GM12878 (cell line): ENCODE measurements around the gene SRCIN1. TPM values are rescaled to one million over a fixed set of nuclear protein-coding genes. Genes with fewer than 3 reads are reported as not detected.

Source experiments
- CBFB ChIP-seq: IDR thresholded peaks from 2 replicates; pipeline ENCODE4 v1.6.1; 2016; ENCODE audit warnings: antibody characterized with exemption, low read depth
- ESRRA ChIP-seq: IDR thresholded peaks from 2 replicates; pipeline ENCODE4 v1.6.1; 2012; ENCODE audit warnings: mild to moderate bottlenecking, low read length, improper control_type of control experiment
- IKZF2 ChIP-seq, 2 experiments: fragments of 450-650 bp; IDR thresholded peaks; 2 replicates each; pipeline ENCODE4 v1.6.1; 2017; ENCODE audit warnings: mild to moderate bottlenecking in 2 of 2, moderate library complexity in 2 of 2
- KLF5 ChIP-seq: fragments of 450-650 bp; IDR thresholded peaks from 2 replicates; pipeline ENCODE4 v1.6.1; 2014; ENCODE audit warnings: mild to moderate bottlenecking; ENCODE audit not compliant: partially characterized antibody
- LARP7 ChIP-seq: fragments of 450-650 bp; IDR thresholded peaks from 2 replicates; pipeline ENCODE4 v1.6.1; 2017; ENCODE audit warnings: mild to moderate bottlenecking
- MTA3 ChIP-seq: IDR thresholded peaks from 2 replicates; pipeline ENCODE4 v1.6.1; 2012; ENCODE audit warnings: low read length, inconsistent platforms, borderline replicate concordance
- MYB ChIP-seq: fragments of 150-350 bp; IDR thresholded peaks from 2 replicates; pipeline ENCODE4 v1.6.1; 2014; ENCODE audit warnings: mild to moderate bottlenecking, low read depth, low read length, borderline replicate concordance
- RB1 ChIP-seq: fragments of 450-650 bp; formaldehyde crosslinking; IDR thresholded peaks from 2 replicates; pipeline ENCODE4 v1.6.1; 2017; ENCODE audit warnings: mild to moderate bottlenecking, borderline replicate concordance
- SREBF2 ChIP-seq: IDR thresholded peaks from 2 replicates; pipeline ENCODE4 v1.6.1; 2012; ENCODE audit warnings: mild to moderate bottlenecking, low read length
- ZNF207 ChIP-seq: fragments of 450-650 bp; IDR thresholded peaks from 2 replicates; pipeline ENCODE4 v1.6.1; 2014; ENCODE audit warnings: antibody characterized with exemption, mild to moderate bottlenecking, borderline replicate concordance
- ZNF622 ChIP-seq: fragments of 450-650 bp; IDR thresholded peaks from 2 replicates; pipeline ENCODE4 v1.6.1; 2017; ENCODE audit warnings: mild to moderate bottlenecking, inconsistent platforms
- ZZZ3 ChIP-seq: IDR thresholded peaks from 2 replicates; pipeline ENCODE4 v1.6.1; 2011; ENCODE audit warnings: low read depth; ENCODE audit not compliant: control insufficient read depth, insufficient read length
- polyA plus RNA-seq, 11 experiments: library from polyadenylated mRNA; depleted of rRNA in 4 of 11; unstranded in 6 of 11; stranded (reverse) in 5 of 11; fragments of >200 nt; fragmentation: Nextera tagmentation in 4 of 11; fragmentation: Illumina TruSeq in 1 of 11; extraction: Ambion mirVana in 4 of 11; extraction: Trizol in 1 of 11; gene quantifications; 1 replicate in 1 of 11; 2 replicates in 10 of 11; pipeline versions ENCODE4 v1.2.1 to v1.2.3, GENCODE V29; 2011 to 2016; ENCODE audit warnings: inconsistent platforms in 2 of 11, missing spikeins in 2 of 11, low read depth in 1 of 11
- total RNA-seq, 4 experiments: library from RNA; depleted of rRNA in 3 of 4; stranded (reverse); fragments of >200 nt in 3 of 4; fragmentation: Illumina TruSeq in 1 of 4; extraction: Trizol in 1 of 4; gene quantifications; 2 replicates each; pipeline versions ENCODE4 v1.2.1 to v1.2.3, GENCODE V29; 2013 to 2021
- TF ChIP-seq, protein P1 (sequence below), 3 experiments: IDR thresholded peaks in 2 of 3; conservative IDR thresholded peaks in 1 of 3; 2 replicates each; pipeline ENCODE4 v1.5.1; 2011; ENCODE audit warnings: low read depth in 3 of 3, low read length in 3 of 3, mild to moderate bottlenecking in 3 of 3, control low read depth in 2 of 3, moderate library complexity in 2 of 3, inconsistent platforms in 1 of 3, mixed read lengths in 1 of 3; ENCODE audit not compliant: control insufficient read depth in 2 of 3, insufficient read depth in 1 of 3; ENCODE audit errors: extremely low read depth in 1 of 3
- TF ChIP-seq, protein P2 (sequence below): fragments of 150-350 bp; IDR thresholded peaks from 2 replicates; pipeline ENCODE4 v1.6.1; 2016; ENCODE audit warnings: low read depth, low read length

Gene SRCIN1
- total and polyA plus RNA-seq, 10 of the 15 experiments (the other 5 are each of a cell fraction or from before 2014, with no cell fraction given) = under 0.01 to 0.74 (median 0.20) TPM; not detected in 3

DNA sequence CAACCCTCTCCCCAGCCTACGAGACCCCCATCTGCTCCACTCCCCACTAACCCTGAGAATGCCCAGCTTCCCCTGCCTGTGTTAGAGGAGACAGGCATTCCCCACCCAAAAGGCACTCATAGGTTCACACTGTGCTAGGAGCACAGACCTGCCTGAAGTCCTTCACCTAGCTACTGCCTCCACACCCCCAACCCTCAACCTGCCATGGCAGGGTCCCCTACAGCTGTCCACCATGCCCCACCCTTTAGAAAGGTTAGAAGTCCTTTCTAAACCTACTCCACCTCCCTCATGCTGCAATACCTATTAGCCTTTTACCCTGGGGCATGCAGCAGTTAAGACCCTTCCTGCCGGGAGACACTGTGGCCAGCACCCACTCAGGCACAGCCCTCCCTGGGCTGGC, 9.1 kb downstream of the SRCIN1 start (continued):
- TF ChIP-seq, protein P1, sequence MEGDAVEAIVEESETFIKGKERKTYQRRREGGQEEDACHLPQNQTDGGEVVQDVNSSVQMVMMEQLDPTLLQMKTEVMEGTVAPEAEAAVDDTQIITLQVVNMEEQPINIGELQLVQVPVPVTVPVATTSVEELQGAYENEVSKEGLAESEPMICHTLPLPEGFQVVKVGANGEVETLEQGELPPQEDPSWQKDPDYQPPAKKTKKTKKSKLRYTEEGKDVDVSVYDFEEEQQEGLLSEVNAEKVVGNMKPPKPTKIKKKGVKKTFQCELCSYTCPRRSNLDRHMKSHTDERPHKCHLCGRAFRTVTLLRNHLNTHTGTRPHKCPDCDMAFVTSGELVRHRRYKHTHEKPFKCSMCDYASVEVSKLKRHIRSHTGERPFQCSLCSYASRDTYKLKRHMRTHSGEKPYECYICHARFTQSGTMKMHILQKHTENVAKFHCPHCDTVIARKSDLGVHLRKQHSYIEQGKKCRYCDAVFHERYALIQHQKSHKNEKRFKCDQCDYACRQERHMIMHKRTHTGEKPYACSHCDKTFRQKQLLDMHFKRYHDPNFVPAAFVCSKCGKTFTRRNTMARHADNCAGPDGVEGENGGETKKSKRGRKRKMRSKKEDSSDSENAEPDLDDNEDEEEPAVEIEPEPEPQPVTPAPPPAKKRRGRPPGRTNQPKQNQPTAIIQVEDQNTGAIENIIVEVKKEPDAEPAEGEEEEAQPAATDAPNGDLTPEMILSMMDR (IDR thresholded peaks at IDR 0.05 in 2 of 3, conservative IDR thresholded peaks at IDR 0.05 in 1 of 3; ENCODE audit: control insufficient read depth in 2 of 3, extremely low read depth in 1 of 3, insufficient read depth in 1 of 3, low read depth in 3 of 3, low read length in 3 of 3) = no peak
- TF ChIP-seq CBFB (no peak), ZZZ3 (no peak), ZNF622 (no peak), ZNF207 (no peak), LARP7 (no peak), RB1 (no peak), ESRRA (no peak), MTA3 (no peak), MYB (no peak), IKZF2 (IDR thresholded peaks at IDR 0.05) (no peak), KLF5 (no peak), SREBF2 (no peak)
- TF ChIP-seq, protein P2, sequence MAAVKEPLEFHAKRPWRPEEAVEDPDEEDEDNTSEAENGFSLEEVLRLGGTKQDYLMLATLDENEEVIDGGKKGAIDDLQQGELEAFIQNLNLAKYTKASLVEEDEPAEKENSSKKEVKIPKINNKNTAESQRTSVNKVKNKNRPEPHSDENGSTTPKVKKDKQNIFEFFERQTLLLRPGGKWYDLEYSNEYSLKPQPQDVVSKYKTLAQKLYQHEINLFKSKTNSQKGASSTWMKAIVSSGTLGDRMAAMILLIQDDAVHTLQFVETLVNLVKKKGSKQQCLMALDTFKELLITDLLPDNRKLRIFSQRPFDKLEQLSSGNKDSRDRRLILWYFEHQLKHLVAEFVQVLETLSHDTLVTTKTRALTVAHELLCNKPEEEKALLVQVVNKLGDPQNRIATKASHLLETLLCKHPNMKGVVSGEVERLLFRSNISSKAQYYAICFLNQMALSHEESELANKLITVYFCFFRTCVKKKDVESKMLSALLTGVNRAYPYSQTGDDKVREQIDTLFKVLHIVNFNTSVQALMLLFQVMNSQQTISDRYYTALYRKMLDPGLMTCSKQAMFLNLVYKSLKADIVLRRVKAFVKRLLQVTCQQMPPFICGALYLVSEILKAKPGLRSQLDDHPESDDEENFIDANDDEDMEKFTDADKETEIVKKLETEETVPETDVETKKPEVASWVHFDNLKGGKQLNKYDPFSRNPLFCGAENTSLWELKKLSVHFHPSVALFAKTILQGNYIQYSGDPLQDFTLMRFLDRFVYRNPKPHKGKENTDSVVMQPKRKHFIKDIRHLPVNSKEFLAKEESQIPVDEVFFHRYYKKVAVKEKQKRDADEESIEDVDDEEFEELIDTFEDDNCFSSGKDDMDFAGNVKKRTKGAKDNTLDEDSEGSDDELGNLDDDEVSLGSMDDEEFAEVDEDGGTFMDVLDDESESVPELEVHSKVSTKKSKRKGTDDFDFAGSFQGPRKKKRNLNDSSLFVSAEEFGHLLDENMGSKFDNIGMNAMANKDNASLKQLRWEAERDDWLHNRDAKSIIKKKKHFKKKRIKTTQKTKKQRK = no peak
